ENCODE measurements around the gene COL6A6. TPM values are rescaled to one million over a fixed set of nuclear protein-coding genes. Genes with fewer than 3 reads are reported as not detected.
A peak's percentile ranks its signal among the peaks of the same experiment; 100 is the strongest.

The COL6A6 gene
- total RNA-seq, 4 donors from 2014 or later: 0.04 to 0.57 (median 0.09) TPM; not detected in 1

GRCh38 chr3:130529486-130530215, 12.7 kb downstream of the COL6A6 start:
- DNase-seq: no peak
- no peaks in the 10 kb centered on the region for H3K4me1 ChIP-seq
- H3K4me3 ChIP-seq: no peak overlapping the region
- H3K27me3 ChIP-seq: no peaks in the 10 kb centered on the region
- no peaks in the 10 kb centered on the region for H3K9me3 ChIP-seq
- H3K27ac ChIP-seq: no peak overlapping the region
- intact Hi-C loops (cut with DNase I): no loop called here
- 55 to 57% methylated on average over 4 to 5 of the region's 5 CpGs for WGBS, 2 donors
- no peak for TF ChIP-seq CTCF (IDR thresholded peaks at IDR 0.05)
- TF ChIP-seq POLR2A (IDR thresholded peaks at IDR 0.05): no peak
- no peaks in the 10 kb centered on the region for H3K36me3 ChIP-seq

GRCh38 chr3:130533247-130533646, 16.3 kb downstream of the COL6A6 start:
- Histone ChIP-seq H3K9me3 (no peaks in the 10 kb centered on the region), H3K4me1 (no peaks in the 10 kb centered on the region), H3K27me3 (no peaks in the 10 kb centered on the region), H3K27ac (no peak overlapping the region), H3K36me3 (no peaks in the 10 kb centered on the region), H3K4me3 (no peak overlapping the region)
- no peak for DNase-seq
- no peak for TF ChIP-seq POLR2A (IDR thresholded peaks at IDR 0.05)
- TF ChIP-seq CTCF (IDR thresholded peaks at IDR 0.05): no peak
- intact Hi-C loops (cut with DNase I): no loop called here
- WGBS, 2 donors: 76 to 77% methylated on average over 2 of the region's 2 CpGs

GRCh38 chr3:130537673-130538304, 20.8 kb downstream of the COL6A6 start:
- Histone ChIP-seq H3K36me3 (no peaks in the 10 kb centered on the region), H3K27me3 (no peaks in the 10 kb centered on the region), H3K27ac (no peak overlapping the region), H3K4me1 (no peaks in the 10 kb centered on the region), H3K4me3 (no peak overlapping the region), H3K9me3 (no peaks in the 10 kb centered on the region)
- no peak for DNase-seq
- no peak for TF ChIP-seq CTCF (IDR thresholded peaks at IDR 0.05)
- no peak for TF ChIP-seq POLR2A (IDR thresholded peaks at IDR 0.05)
- intact Hi-C loops (cut with DNase I): no loop called here
- 33 to 35% methylated on average over 1 of the region's 1 CpG for WGBS, 2 donors

GRCh38 chr3:130539005-130539404, 22.0 kb downstream of the COL6A6 start:
- DNase-seq: no peak
- no peak overlapping the region for H3K4me3 ChIP-seq
- intact Hi-C loops (cut with DNase I): no loop called here
- H3K27me3 ChIP-seq: no peaks in the 10 kb centered on the region
- no peaks in the 10 kb centered on the region for H3K9me3 ChIP-seq
- WGBS, 2 donors: 14 to 83% methylated on average over 1 to 2 of the region's 6 CpGs
- H3K36me3 ChIP-seq: no peaks in the 10 kb centered on the region
- H3K4me1 ChIP-seq: no peaks in the 10 kb centered on the region
- no peak for TF ChIP-seq POLR2A (IDR thresholded peaks at IDR 0.05)
- TF ChIP-seq CTCF (IDR thresholded peaks at IDR 0.05): peak; percentile 17 to 56 (median 34)
- no peak overlapping the region for H3K27ac ChIP-seq

- H3K4me3 ChIP-seq: no peak overlapping the region
- WGBS, 2 donors: 53 to 58% methylated on average over 3 of the region's 3 CpGs
These were observed 26.3 kb downstream of the COL6A6 start for GRCh38 chr3:130543322-130543721.

More at GRCh38 chr3:130543322-130543721, 26.3 kb downstream of the COL6A6 start:
- Histone ChIP-seq H3K27ac (no peak overlapping the region), H3K27me3 (no peaks in the 10 kb centered on the region), H3K9me3 (no peaks in the 10 kb centered on the region), H3K4me1 (no peaks in the 10 kb centered on the region), H3K36me3 (no peaks in the 10 kb centered on the region)
- DNase-seq: no peak
- intact Hi-C loops (cut with DNase I): no loop called here
- TF ChIP-seq POLR2A (IDR thresholded peaks at IDR 0.05): no peak
- no peak for TF ChIP-seq CTCF (IDR thresholded peaks at IDR 0.05)
